C1 segment of cervical spinal cord (tissue), 14 donors: ENCODE data around the gene ZNF777.
A peak's percentile ranks its signal among the peaks of the same experiment; 100 is the strongest.
"Not testable (repeated sequence)": the region's sequence is repeated elsewhere in the genome, so short reads cannot be mapped to it uniquely, and the experiment has no call there.

ENCODE experiments used
- DNase-seq, 14 donors: peaks; one replicate each; lab custom pipeline; 2025; lab: John Stamatoyannopoulos, UW

ZNF777 gene

GRCh38 chr7:149455175-149455950, 5.5 kb downstream of the ZNF777 start:
- DNase-seq: no peak

- DNase-seq: no peak
Observed at GRCh38 chr7:149454750-149455149, 6.1 kb downstream of the ZNF777 start.

- no peak for DNase-seq
Observed at GRCh38 chr7:149454006-149454405, 6.9 kb downstream of the ZNF777 start.

- DNase-seq: no peak
Observed at GRCh38 chr7:149450821-149451220, 10.0 kb downstream of the ZNF777 start.

GRCh38 chr7:149449897-149450296, 11.0 kb downstream of the ZNF777 start:
- DNase-seq: no peak

GRCh38 chr7:149448961-149449360, 11.9 kb downstream of the ZNF777 start:
- no peak for DNase-seq

- not testable (repeated sequence) for DNase-seq
Observed at GRCh38 chr7:149446026-149446425, 14.8 kb downstream of the ZNF777 start.

GRCh38 chr7:149444287-149444686, 16.6 kb downstream of the ZNF777 start:
- no peak for DNase-seq

- DNase-seq: no peak
Observed at GRCh38 chr7:149443523-149443922, 17.3 kb downstream of the ZNF777 start.

GRCh38 chr7:149442924-149443323, 17.9 kb downstream of the ZNF777 start:
- DNase-seq: no peak

- no peak for DNase-seq
Observed at GRCh38 chr7:149440222-149440621, 20.6 kb downstream of the ZNF777 start.

- DNase-seq: no peak
Observed at GRCh38 chr7:149436358-149436757, 24.5 kb downstream of the ZNF777 start.

GRCh38 chr7:149433124-149433523, 27.7 kb downstream of the ZNF777 start:
- DNase-seq: no peak

- DNase-seq: no peak
Observed at GRCh38 chr7:149432121-149432691, 28.7 kb downstream of the ZNF777 start.

GRCh38 chr7:149431486-149432120, 29.3 kb downstream of the ZNF777 start:
- DNase-seq: no peak

- DNase-seq: no peak
Observed at GRCh38 chr7:149430192-149430591, 30.7 kb downstream of the ZNF777 start.

GRCh38 chr7:149427893-149428292, 33.0 kb downstream of the ZNF777 start:
- DNase-seq: no peak

GRCh38 chr7:149427096-149427680, 33.7 kb downstream of the ZNF777 start:
- DNase-seq: peak in 2 of 14 donors; percentile 13 to 15

- DNase-seq: peak in 1 of 14 donors; percentile 17
Observed at GRCh38 chr7:149423449-149424110, 37.3 kb downstream of the ZNF777 start.

- DNase-seq: peak in 2 of 14 donors; percentile 31 to 43
Observed at GRCh38 chr7:149422914-149423301, 38.0 kb downstream of the ZNF777 start.

- peak in 10 of 14 donors; percentile 13 to 70 (median 39) for DNase-seq
Observed at GRCh38 chr7:149422162-149422913, 38.5 kb downstream of the ZNF777 start.
